SKM-1 treated with dmso at 0.1 percent for 144 hours (cell line): ENCODE measurements around the gene CLASP1.

ENCODE experiments used
- DNase-seq: peaks from one replicate; lab custom pipeline; 2025; ENCODE audit not compliant: unreplicated experiment; lab: John Stamatoyannopoulos, UW

The CLASP1 gene

GRCh38 chr2:121293450-121294325 lies 355.6 kb downstream of the CLASP1 start:
- DNase-seq, result no peak

DNA sequence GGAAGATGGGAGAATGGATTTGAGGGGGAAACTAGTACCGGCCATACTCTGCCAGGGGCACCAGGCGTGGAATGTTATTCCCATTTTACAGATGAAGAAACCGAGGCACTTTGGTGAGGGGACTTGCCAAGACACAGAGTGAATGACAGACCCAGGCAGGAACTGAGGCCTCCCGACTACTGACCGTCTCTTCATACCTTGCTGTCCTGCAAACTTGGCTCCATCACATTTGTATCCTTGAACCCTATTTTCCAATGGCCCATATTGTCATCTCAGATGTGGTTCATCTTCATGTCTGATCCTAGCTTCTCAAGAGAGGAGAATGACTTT lies 358.0 kb downstream of the CLASP1 start:
- no peak for DNase-seq

DNA sequence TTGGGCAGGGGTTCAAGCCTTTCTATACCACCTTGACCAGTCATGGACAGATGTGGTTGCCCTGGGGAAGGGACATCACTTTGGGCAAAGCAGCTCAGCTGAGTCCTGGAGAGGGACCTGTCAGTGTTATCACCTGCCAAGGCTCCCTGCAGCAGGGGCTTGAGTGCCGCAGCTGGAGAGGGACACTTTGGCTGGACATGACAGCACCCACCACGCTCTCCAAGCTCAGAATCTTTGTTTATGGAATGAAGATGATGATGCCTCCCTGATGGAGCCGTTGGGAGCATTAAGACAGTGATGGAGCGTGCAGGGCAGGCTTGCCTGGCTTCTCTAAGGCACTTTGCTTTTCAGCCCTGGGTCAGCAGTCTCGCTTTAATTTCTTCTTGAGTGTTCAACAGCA lies 360.0 kb downstream of the CLASP1 start:
- no peak for DNase-seq

DNA sequence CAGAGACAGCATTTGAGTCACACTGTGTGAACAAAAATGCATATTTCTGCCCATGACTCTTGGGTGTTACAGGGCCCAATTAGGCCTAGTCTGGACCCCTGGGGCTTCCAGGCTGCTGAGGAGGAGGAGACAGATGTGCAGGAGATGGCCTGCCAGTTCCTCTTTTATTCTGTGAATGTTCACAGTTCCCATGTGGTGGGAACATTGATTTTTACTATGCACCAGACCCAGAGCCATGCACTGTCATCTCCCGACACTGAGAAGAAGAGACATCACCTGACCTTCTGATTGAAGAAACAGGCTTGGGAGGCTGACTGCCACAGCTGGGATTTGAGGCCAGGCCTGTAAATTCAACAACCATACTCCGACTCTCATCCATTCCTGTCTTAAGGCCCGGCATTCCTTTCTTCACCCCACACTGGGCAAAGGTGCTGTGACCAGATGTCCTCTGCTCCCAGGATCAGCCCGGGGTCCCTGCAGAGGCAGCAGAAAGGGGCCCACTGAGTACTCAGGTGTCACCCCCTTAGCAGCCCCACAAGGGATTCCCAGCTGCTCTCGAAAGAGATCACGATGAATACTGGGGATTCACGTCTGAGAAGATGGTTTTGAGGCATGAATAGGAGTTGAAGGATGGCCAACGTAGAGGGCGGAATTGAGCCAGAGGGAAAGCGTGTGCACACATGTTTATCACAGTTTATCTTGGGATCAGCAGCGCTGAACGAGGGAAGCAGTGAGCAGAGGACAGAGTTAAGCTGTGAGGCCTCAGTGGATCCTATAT lies 360.6 kb downstream of the CLASP1 start:
- no peak for DNase-seq

- no peak for DNase-seq
Observed at GRCh38 chr2:121287956-121288355, 361.3 kb downstream of the CLASP1 start.
